Measurements from ENCODE around the gene GPRASP3.
"Not testable (repeated sequence)": the region's sequence is repeated elsewhere in the genome, so short reads cannot be mapped to it uniquely, and the experiment has no call there.

GPRASP3 gene, protein sequence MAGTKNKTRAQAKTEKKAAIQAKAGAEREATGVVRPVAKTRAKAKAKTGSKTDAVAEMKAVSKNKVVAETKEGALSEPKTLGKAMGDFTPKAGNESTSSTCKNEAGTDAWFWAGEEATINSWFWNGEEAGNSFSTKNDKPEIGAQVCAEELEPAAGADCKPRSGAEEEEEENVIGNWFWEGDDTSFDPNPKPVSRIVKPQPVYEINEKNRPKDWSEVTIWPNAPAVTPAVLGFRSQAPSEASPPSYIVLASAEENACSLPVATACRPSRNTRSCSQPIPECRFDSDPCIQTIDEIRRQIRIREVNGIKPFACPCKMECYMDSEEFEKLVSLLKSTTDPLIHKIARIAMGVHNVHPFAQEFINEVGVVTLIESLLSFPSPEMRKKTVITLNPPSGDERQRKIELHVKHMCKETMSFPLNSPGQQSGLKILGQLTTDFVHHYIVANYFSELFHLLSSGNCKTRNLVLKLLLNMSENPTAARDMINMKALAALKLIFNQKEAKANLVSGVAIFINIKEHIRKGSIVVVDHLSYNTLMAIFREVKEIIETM

DNA sequence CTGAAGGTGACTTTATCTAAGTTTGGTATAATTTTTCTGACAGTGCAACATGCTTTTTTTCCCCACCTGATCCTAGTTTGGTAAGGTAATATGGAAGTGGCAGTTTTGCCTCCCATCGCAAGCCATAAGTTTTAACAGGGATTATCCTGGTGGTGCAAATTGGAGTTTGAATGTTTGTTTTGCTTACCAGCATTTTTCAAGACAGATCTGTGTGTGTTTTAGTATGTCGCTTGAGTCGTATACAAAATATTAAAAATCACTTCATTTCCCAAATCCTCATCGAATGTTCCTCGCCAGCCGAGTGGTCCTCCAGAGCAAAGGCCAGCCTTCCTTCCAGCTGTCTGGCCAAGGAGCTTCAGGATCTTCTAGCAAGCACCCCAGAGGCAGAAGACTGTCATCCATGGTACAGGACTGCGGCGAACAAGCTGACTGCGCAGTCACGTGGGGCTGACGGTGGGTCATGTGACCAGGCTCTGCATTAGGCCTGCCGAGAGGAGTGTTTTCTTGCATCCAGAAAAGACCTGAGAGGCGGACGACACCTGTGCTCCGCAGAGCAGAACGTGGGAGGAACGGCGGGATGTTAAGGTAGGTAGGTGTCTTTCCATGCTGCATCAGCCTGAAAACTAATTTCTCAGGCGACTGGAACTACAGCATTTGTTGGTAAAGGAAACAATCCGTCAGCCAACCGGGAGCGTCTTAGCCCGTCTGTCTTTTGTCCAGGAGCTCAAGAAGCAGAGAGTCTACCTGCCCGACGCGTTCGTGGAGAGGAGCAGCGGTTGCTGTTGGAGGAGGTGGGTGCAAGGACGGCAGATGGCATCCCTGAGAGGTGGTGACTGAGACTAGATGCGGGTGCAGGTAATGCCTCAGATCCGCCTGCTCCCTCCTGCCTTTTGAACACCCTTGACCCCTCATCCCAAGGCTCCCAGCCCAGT is at the start of gene GPRASP3:
TSS of gene GPRASP3 (plus strand) at position 507 of the 932 bp plus-strand sequence. CDS start 28,253 bp downstream, outside the sequence.
- peak; percentile 44 to 61 for DNase-seq (ENCODE audit: low read depth in 2 of 2)

DNA sequence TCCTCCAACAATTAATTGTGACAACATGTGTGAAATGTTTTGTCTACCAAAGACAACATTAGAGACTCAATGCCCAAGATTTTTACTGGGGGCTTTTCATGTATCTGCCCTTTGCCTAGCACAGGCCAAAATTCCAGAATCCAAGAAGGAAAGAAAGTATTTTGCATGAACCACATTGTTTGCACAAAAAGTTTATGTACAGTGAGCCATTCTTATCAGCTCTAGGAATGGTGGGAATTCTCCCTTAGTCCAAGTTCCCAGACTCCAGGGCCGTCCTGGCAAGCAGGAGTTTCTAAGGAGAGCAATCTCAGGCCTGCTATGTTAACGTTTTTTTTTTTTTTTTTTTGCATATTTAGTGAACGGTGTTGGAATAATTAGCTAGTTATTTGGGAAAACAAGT is 47.7 kb upstream of the GPRASP3 start:
- DNase-seq (ENCODE audit: low read depth in 2 of 2): no peak

DNA sequence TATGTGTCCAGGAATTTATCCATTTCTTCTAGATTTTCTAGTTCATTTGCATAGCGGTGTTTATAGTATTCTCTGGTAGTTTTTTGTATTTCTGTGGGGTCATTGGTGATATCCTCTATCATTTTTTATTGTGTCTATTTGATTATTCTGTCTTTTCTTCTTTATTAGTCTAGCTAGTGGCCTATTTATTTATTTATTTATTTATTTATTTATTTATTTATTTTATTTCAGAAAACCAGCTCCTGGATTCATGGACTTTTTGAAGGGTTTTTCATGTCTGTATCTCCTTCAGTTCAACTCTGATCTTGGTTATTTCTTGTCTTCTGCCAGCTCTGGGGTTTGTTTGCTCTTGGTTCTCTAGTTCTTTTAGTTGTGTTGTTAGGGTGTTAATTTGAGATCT is 43.1 kb upstream of the GPRASP3 start:
- not testable (repeated sequence) for DNase-seq (ENCODE audit: low read depth in 2 of 2)

DNA sequence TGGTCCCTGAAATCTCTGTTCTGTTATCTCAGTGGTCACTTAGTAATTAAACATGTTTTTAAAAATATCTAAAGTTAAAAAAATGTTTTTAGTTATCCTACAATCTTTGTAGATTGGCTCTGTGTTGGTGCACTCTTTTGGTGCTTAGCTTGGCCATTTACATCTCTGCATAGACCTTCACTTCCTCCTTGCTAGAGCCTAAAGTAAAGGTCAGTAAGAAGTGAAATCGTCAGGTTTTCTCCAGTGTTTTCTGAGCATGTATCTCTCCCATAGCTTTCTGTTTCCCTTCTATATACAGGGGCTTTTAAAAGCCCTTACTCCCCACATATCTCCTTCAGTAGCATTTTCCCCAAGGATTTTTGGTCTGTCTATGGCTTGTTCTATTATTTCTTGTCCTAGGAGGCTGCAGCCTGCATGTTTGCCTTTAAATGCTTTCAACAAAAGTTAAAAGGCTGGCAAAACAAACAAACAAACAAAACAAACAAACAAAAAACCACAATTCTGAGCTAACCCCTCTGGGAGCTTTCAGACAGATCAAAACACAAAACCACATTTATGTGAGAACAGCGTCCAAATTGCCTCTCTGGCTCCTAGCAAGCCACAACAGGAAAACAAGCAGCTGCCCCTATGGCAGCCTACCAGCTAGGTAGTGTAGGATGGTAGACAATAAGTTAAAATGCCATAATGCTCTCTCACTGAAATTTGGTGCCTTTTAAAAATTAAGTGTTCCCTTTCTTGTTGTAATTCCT is 35.6 kb upstream of the GPRASP3 start:
- DNase-seq (ENCODE audit: low read depth in 2 of 2): no peak

DNA sequence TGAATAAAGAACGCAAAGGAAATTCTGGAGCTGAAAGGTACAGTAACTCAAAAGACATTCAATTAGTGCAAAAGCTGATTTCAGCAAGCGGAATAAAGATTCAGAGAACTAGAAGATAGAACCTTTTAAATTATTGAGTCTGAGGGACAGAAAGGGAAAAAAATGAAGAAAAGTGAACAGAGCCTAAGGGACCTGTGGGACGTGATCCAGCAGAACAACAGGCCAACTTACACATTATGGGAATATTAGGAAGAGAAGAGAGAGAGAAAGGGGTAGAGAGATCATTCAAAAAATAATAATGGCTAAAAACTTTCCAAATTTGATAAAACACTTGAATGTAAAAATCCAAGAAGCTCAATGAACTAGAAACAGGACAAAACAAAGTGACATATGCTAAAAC is 25.8 kb upstream of the GPRASP3 start:
- no peak for DNase-seq (ENCODE audit: low read depth in 2 of 2)

DNA sequence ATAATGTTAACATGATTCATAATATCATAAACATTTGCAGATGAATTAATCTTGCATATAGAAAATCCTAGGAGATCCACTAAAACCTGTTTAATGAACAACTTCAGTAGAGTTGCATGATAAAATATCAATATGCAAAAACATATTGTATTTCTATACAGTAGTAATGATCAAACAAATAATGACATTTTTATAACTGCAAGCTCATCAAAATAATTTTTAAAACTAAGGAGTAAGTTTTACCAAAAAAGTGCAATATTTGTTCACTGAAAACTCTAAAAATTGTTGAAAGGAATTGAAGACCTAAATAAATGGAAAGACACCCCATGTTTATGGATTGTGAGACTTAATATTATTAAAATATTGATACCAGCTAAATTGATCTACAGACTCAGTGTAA is 24.2 kb upstream of the GPRASP3 start:
- DNase-seq (ENCODE audit: low read depth in 2 of 2): no peak

DNA sequence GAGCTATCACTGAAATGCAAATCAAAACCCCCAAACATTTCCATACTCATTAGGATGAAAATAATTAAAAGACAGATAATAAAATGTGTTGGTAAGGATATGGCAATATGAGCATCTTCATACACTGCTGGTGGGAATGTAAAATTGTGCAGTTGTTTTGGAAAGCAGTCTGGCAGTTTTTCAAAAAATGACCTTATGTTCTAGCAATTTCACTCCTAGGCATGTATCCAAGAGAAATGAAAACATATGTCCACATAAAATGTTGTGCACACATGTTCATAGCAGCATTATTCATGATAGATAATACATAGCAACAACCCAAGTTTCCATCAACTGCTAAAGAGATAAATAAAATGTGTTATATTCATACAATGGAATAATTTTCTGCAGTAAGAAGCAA is 23.0 kb upstream of the GPRASP3 start:
- no peak for DNase-seq (ENCODE audit: low read depth in 2 of 2)

DNA sequence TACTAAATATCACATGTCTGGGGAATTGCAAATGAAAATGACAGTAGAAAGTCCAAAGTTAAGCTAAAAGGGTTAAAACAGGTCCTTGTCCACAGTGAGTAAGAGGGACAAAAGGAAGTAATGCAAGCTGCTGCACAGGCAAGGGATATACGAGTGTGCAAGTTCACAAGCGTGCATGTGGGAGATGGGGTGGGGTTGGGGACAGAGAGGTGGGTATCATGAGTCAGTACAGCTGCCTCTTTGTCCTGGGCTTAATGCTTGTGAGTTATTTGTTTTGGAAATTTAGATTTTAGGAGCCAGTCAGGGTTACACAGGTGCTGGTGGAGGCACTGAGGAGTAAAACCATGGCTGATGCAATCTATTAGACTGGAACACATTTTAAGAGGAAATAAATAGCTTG is 11.6 kb upstream of the GPRASP3 start:
- DNase-seq (ENCODE audit: low read depth in 2 of 2): no peak

DNA sequence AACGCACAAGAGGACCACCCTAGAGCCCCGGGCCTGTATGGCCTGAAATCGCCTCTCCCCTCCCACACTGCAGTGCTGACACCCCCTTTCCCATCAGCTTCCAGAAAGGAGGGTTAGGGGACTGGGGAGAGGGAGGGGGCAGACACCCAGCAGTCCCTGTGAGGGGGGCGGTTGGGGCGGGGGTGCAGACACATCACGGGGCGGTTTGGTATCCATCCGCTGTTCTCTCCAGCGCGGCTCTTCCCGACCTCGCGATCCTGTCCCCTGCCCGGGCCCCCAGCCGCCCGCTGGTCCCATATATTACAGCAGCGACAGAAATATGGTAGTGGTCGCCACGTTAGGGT is 8.7 kb upstream of the GPRASP3 start:
- no peak for DNase-seq (ENCODE audit: low read depth in 2 of 2)

DNA sequence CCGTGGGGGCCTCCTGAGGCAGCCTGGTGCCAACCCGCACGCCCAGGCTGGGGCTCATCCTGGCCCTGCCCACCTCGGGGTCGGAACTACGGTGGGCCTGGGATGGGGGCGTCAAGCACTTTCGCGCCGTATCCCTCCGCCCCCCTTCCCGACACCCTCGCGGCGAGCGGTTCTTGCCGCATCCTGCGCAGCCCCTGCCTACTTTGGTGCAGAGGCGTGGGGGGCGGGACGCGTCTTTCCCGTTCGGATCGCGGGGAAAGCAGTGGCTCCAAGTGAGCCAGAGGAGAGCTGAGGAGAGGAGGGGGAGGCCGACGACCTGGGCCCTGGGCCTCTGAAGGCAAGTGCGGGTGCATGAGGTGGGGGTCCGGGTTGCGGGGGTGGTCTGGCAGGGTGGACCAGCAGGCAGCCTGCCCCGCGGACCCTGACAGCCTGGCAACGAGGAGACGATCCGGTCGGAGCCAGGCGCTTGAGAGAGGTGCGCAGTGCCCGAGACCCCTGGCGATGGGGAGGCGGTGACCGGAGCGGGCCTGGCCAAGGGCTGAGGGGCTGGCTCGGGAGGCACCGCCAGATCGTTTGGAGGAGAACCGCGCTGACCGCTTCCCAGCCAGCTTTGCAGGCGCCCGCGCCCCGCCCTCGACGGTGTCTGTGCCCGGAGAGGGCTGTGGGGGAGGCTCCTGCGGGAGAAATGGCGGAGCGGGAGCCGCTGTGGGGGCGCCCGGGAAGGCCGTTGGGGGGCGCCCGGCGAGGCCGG is 8.2 kb upstream of the GPRASP3 start, which contains the start of gene GPRASP2:
TSS of gene GPRASP2 (plus strand) at position 233 of the 751 bp plus-strand sequence. CDS start 2,422 bp downstream, outside the sequence.
- no peak for DNase-seq (ENCODE audit: low read depth in 2 of 2)

DNA sequence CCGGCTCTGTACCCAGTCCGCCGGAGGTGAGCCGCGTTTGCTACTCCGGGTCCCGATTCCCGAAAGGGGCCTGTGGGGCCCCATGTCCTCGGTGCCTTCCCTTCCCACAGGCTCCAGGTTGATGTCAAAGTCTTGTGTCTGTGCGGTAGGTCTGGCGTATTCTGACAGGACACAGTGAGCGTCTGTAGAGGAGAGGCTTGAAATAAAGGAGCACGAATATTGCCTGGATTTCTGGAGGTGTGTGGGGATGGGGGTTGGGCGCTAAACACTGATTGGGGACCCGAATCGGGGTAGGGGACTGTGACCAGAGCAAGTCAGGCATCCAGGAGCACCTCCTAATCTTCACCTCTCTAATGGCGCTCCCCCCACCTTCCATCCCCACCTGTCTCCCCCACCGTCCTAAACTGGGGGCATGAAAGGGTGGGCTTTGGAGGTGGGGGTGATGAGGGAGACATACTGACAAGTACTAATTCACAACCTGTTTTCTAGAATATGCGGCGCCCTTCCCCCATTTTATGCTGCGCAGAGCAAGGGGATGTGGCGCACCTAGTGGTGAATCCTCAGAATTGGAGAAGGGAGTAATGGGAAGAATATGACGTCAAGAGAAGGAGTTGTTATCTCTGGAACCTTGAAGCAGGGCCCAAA is 7.4 kb upstream of the GPRASP3 start:
- DNase-seq (ENCODE audit: low read depth in 2 of 2): no peak

DNA sequence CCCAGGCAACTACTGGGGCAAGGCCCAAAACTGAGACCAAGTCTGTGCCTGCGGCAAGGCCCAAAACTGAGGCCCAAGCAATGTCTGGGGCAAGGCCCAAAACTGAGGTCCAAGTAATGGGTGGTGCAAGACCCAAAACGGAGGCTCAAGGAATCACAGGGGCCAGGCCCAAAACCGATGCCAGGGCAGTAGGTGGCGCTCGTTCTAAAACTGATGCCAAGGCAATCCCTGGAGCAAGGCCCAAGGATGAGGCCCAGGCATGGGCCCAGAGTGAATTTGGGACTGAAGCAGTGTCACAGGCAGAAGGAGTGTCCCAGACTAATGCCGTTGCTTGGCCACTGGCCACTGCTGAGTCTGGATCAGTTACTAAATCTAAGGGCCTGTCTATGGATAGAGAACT is 5.5 kb upstream of the GPRASP3 start:
- no peak for DNase-seq (ENCODE audit: low read depth in 2 of 2)

DNA sequence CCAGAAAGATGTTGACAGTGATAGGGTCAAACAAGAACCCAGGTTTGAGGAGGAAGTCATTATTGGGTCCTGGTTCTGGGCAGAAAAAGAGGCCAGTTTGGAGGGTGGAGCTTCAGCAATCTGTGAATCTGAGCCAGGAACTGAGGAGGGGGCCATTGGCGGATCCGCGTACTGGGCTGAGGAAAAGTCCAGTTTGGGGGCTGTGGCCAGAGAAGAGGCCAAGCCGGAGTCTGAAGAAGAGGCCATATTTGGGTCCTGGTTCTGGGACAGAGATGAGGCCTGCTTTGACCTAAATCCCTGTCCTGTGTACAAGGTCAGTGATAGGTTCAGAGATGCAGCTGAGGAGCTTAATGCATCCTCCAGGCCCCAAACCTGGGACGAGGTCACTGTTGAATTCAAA is 4.6 kb upstream of the GPRASP3 start:
- no peak for DNase-seq (ENCODE audit: low read depth in 2 of 2)

DNA sequence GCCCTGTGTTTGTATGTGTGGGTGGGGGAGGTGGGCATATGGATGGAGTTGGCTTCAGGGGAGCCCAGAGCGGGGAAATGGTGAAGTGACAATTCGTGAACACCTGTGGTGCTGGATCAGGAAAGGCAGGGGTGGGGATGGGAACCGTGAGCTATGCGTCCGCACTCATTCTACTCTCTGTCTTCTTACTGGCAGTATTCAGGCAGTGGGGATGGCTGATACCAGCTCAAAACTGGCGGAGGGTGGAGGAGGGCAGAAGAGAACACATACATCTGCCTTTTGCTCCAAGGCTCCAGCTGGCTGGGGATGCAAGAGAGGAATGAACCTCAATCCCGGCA is 595 bp downstream of the GPRASP3 start:
- DNase-seq (ENCODE audit: low read depth in 2 of 2): not testable (repeated sequence)

DNA sequence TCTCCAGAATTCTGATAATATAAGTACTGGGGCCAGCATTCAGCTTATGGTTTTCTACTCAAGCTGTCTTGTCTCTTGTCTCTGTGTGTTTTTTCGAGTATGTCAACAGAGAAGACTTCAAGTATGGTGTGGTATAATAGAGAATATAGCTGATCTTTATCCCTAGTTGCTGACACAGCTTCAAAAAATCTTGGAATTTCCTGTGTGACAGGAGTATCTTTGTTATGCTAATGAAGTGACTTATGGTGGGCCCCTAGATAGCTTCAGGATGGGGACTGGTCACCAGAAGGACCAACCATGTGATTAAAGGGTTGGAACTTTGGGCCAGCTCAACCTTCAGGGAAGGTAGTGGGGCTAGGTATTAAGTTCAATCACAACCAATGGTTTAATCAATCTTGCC is 2.9 kb downstream of the GPRASP3 start:
- no peak for DNase-seq (ENCODE audit: low read depth in 2 of 2)

DNA sequence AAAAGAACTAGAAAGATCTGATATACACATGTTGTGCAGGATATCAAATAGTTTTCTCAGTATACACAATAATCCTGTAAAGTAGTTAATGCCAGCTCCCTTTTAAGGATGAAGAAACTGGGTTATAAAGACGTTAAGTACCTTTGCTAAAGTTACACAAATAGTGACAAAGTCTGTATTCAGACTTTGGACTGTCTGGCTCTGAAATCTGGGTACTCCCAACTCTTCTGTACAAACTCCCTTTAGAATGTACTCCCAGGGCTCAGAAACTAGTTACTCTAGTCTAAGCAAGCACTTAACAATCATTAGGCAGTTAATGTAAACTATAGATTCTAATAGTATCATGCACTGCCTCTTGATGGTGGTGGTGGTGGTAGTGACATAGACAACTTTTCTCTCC is 7.2 kb downstream of the GPRASP3 start:
- DNase-seq (ENCODE audit: low read depth in 2 of 2): no peak

DNA sequence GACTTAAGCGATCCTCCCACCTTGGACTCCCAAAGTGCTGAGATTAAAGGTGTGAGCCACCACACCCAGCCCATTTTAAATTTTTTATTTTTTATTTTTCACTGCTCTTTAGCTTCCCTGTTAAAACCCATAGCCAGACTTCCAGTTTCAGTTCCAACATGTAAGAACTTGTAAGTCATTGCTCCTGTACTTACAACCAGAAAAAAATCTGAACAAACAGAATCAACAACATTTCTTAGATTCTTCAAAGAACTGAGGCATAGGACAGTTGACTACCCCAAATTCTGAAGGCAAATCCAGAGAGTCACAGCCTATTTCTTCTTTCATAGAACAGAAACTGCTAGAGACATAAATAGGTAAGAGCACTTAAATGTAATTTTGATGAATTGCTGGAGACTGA is 8.1 kb downstream of the GPRASP3 start:
- no peak for DNase-seq (ENCODE audit: low read depth in 2 of 2)

DNA sequence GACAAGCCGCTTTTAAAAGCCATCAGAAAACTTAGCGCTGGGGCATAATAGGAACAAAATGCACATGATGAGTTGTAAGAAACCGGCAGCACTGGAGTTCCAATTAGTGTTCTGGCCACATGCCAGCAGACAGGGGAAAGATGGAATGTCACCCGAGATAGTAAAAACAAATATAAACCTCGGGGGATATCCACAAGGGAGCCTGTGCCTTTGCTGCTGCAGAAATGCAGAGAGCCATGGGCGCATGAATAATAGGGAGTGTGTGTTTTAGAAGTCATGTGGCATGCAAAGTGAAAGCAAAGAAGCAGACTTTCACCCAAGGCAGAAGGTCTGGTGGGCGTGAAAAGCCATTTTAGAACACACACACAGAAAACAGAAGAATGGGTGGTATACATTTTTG is 19.1 kb downstream of the GPRASP3 start:
- DNase-seq (ENCODE audit: low read depth in 2 of 2): no peak

DNA sequence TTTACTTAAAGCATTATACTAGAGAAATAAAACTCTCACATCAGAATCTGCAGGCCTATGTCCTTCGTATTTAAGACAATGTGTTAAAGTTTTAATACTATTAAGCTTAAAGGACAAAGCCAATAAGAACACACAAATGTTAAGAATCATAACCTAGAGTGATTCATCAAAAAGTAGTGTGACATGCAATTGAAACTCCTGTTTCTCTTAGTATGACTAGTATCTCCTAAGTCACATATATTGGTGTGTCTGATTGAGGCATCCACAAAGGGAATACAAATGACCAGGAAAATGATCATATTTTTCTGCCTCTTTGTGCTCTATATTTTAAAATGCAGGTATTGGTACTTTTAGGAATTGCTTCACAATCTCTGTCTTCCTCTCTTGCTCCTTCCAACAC is 23.8 kb downstream of the GPRASP3 start:
- no peak for DNase-seq (ENCODE audit: low read depth in 2 of 2)

DNA sequence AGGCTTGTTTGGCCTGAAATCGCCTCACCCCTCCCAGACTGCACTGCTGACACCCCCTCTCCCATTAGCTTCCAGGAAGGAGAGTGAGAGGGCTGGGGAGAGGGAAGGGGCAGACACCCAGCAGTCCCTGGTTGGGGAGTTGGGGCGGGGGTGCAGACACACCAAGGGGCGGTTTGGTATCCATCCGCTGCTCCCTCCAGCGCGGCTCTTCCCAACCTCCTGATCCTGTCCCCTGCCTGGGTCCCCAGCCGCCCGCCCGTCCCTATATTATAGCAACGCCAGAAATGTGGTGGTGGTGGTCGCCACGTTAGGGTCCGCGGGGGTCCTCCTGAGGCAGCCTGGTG is 24.9 kb downstream of the GPRASP3 start:
- no peak for DNase-seq (ENCODE audit: low read depth in 2 of 2)

All from stimulated activated CD8-positive, alpha-beta memory T cell treated with anti-CD3 and anti-CD28 coated beads, Interleukin-2, amount 100 ng/mL, for 48 hours (primary cell).